Uterus (tissue), 2 donors: ENCODE data around the gene PYGM.

Experiments used
- POLR2A ChIP-seq, 2 donors: fragments of 450-650 bp; IDR thresholded peaks; one replicate each; pipeline ENCODE4 v1.6.1; 2016; ENCODE audit warnings: antibody characterized with exemption in 2 of 2, mild to moderate bottlenecking in 1 of 2, moderate library complexity in 1 of 2
- TF ChIP-seq, protein P1 (sequence below), 4 experiments: fragments of 200-600 bp in 2 of 4; fragments of 450-650 bp in 2 of 4; sonication (generic) in 2 of 4; IDR thresholded peaks; one replicate each; pipeline ENCODE4 v1.5.1; 2016 to 2019; ENCODE audit warnings: antibody characterized with exemption in 4 of 4, mild to moderate bottlenecking in 2 of 4, moderate library complexity in 1 of 4

- TF ChIP-seq, protein P1, sequence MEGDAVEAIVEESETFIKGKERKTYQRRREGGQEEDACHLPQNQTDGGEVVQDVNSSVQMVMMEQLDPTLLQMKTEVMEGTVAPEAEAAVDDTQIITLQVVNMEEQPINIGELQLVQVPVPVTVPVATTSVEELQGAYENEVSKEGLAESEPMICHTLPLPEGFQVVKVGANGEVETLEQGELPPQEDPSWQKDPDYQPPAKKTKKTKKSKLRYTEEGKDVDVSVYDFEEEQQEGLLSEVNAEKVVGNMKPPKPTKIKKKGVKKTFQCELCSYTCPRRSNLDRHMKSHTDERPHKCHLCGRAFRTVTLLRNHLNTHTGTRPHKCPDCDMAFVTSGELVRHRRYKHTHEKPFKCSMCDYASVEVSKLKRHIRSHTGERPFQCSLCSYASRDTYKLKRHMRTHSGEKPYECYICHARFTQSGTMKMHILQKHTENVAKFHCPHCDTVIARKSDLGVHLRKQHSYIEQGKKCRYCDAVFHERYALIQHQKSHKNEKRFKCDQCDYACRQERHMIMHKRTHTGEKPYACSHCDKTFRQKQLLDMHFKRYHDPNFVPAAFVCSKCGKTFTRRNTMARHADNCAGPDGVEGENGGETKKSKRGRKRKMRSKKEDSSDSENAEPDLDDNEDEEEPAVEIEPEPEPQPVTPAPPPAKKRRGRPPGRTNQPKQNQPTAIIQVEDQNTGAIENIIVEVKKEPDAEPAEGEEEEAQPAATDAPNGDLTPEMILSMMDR (IDR thresholded peaks at IDR 0.05): no peak
- TF ChIP-seq POLR2A (IDR thresholded peaks at IDR 0.05): no peak
Observed at GRCh38 chr11:64752175-64752970, 7.4 kb downstream of the PYGM start.
